CD4-positive, alpha-beta T cell (primary cell): ENCODE measurements around the gene GABRB1. TPM values are rescaled to one million over a fixed set of nuclear protein-coding genes. Genes with fewer than 3 reads are reported as not detected.

ENCODE experiments used
- ATAC-seq: fragments of 200-7000 bp; cut with Tn5 transposase; one replicate; pipeline ENCODE4 v1.10.0; 2022; ENCODE audit warnings: mild to moderate bottlenecking; ENCODE audit not compliant: poor library complexity
- CTCF ChIA-PET: fragments of 350-600 bp; sonication (Branson Sonifier 250); formaldehyde crosslinking; loops from one replicate; lab custom pipeline; 2021; ENCODE audit warnings: antibody characterized with exemption, inconsistent platforms; lab: Charles Lee
- POLR2A ChIA-PET: fragments of 350-600 bp; sonication (Branson Sonifier 250); formaldehyde crosslinking; loops from one replicate; lab custom pipeline; 2021; ENCODE audit warnings: antibody characterized with exemption, inconsistent platforms; lab: Charles Lee
- DNase-seq, 14 experiments: peaks; one replicate each; pipeline ENCODE4 v3.0.0-alpha.2; 2013 to 2020; ENCODE audit warnings: mixed read lengths in 2 of 14
- H3K27ac ChIP-seq, 2 donors: one replicate each; pipeline versions ENCODE4 v1.5.1 to v1.7.0; 2013; ENCODE audit warnings: low read length in 2 of 2, low read depth in 1 of 2, mild to moderate bottlenecking in 1 of 2
- H3K27me3 ChIP-seq, 2 experiments: 1 replicate in 1 of 2; 2 replicates in 1 of 2; pipeline versions ENCODE4 v1.6.1 to v1.7.0; 2013; ENCODE audit warnings: low read length in 2 of 2, control low read depth in 1 of 2, mild to moderate bottlenecking in 1 of 2, moderate library complexity in 1 of 2; ENCODE audit not compliant: insufficient read depth in 2 of 2, control insufficient read depth in 1 of 2
- H3K36me3 ChIP-seq: one replicate; pipeline ENCODE4 v1.6.1; 2013; ENCODE audit warnings: low read length, control low read depth; ENCODE audit not compliant: insufficient read depth
- H3K4me1 ChIP-seq: one replicate; pipeline ENCODE4 v1.6.1; 2013; ENCODE audit warnings: low read length, control low read depth; ENCODE audit not compliant: insufficient read depth
- H3K4me3 ChIP-seq: one replicate; pipeline ENCODE4 v1.5.1; 2013; ENCODE audit warnings: mild to moderate bottlenecking, low read length, moderate library complexity
- H3K9me3 ChIP-seq, 2 experiments: 1 replicate in 1 of 2; 2 replicates in 1 of 2; pipeline versions ENCODE4 v1.6.1 to v1.7.0; 2013; ENCODE audit warnings: low read length in 2 of 2, mild to moderate bottlenecking in 2 of 2, control low read depth in 1 of 2, moderate library complexity in 1 of 2; ENCODE audit not compliant: control insufficient read depth in 1 of 2, insufficient read depth in 1 of 2
- H3K27ac Mint-ChIP-seq: one replicate; pipeline ENCODE4 v1.8.0; 2020; ENCODE audit warnings: mixed read lengths
- H3K27me3 Mint-ChIP-seq: one replicate; pipeline ENCODE4 v1.8.0; 2021; ENCODE audit warnings: mixed read lengths
- H3K36me3 Mint-ChIP-seq: one replicate; pipeline ENCODE4 v1.8.0; 2021; ENCODE audit warnings: low read depth, mixed read lengths
- H3K4me1 Mint-ChIP-seq: one replicate; pipeline ENCODE4 v1.8.0; 2021; ENCODE audit warnings: low read depth, mixed read lengths
- H3K4me3 Mint-ChIP-seq: one replicate; pipeline ENCODE4 v1.8.0; 2020; ENCODE audit warnings: mild to moderate bottlenecking, mixed read lengths
- H3K9me3 Mint-ChIP-seq: one replicate; pipeline ENCODE4 v1.8.0; 2020; ENCODE audit warnings: mixed read lengths
- CTCF ChIP-seq: fragments of 200-600 bp; IDR thresholded peaks from one replicate; pipeline ENCODE4 v1.8.0; 2022; ENCODE audit warnings: antibody characterized with exemption, mild to moderate bottlenecking
- intact Hi-C, 2 experiments: fragments of 100-400 bp; cut with DNase I in 1 of 2; cut with micrococcal nuclease in 1 of 2; formaldehyde crosslinking; loops; one replicate each; pipeline versions ENCODE4 v1.15.1 to v1.9.0; 2023 to 2025; cut with DNase I, micrococcal nuclease
- total RNA-seq, 174 experiments: library from RNA in 2 of 174; stranded (reverse) in 2 of 174; gene quantifications; one replicate each; pipeline ENCODE4 v1.2.3 and lab custom pipeline; 2021 to 2026

GABRB1 gene
- total RNA-seq, 2 experiments from 2014 or later = not detected

- Histone ChIP-seq H3K36me3 (no peaks in the 10 kb centered on the region), H3K27ac (no peak overlapping the region), H3K27me3 (peaks cover 3% of the 10 kb centered on the region in 2 experiments), H3K9me3 (no peaks in the 10 kb centered on the region), H3K4me3 (no peak overlapping the region), H3K4me1 (no peaks in the 10 kb centered on the region)
- intact Hi-C loops = no loop called here
- Mint-ChIP-seq H3K27ac (no peak overlapping the region), H3K4me3 (no peak overlapping the region), H3K4me1 (no peaks in the 10 kb centered on the region), H3K36me3 (no peaks in the 10 kb centered on the region), H3K27me3 (peaks cover 37% of the 10 kb centered on the region), H3K9me3 (no peaks in the 10 kb centered on the region)
- ChIA-PET CTCF (no interaction called here), POLR2A (no interaction called here)
- no peak for TF ChIP-seq CTCF
- ATAC-seq = no peak
- DNase-seq = no peak
Observed at GRCh38 chr4:47337893-47338292, 306.5 kb downstream of the GABRB1 start.

- intact Hi-C loops = no loop called here
- no peak overlapping the region for H3K4me3 Mint-ChIP-seq
- no peak overlapping the region for H3K27ac Mint-ChIP-seq
- no peaks in the 10 kb centered on the region for H3K4me1 Mint-ChIP-seq
- no peak overlapping the region for H3K27ac ChIP-seq
- no peaks in the 10 kb centered on the region for H3K36me3 ChIP-seq
- no peak for ATAC-seq
- H3K4me3 ChIP-seq = no peak overlapping the region
- no peaks in the 10 kb centered on the region for H3K9me3 Mint-ChIP-seq
- H3K9me3 ChIP-seq = no peaks in the 10 kb centered on the region
- H3K27me3 Mint-ChIP-seq = peaks cover 24% of the 10 kb centered on the region
- H3K36me3 Mint-ChIP-seq = no peaks in the 10 kb centered on the region
- ChIA-PET CTCF (no interaction called here), POLR2A (no interaction called here)
- H3K27me3 ChIP-seq = peaks cover 3% of the 10 kb centered on the region in 2 experiments
- no peak for DNase-seq
- TF ChIP-seq CTCF = no peak
- H3K4me1 ChIP-seq = no peaks in the 10 kb centered on the region
Observed at GRCh38 chr4:47340914-47341313, 309.5 kb downstream of the GABRB1 start.

- no peak overlapping the region for H3K4me3 ChIP-seq
- Mint-ChIP-seq H3K9me3 (no peaks in the 10 kb centered on the region), H3K36me3 (no peaks in the 10 kb centered on the region), H3K4me1 (no peaks in the 10 kb centered on the region), H3K4me3 (no peak overlapping the region), H3K27ac (no peak overlapping the region), H3K27me3 (peaks cover 14% of the 10 kb centered on the region)
- DNase-seq (no peak), ATAC-seq (no peak)
- no peak for TF ChIP-seq CTCF
- no peaks in the 10 kb centered on the region for H3K9me3 ChIP-seq
- no peaks in the 10 kb centered on the region for H3K4me1 ChIP-seq
- H3K27me3 ChIP-seq = no peaks in the 10 kb centered on the region
- intact Hi-C loops = no loop called here
- CTCF ChIA-PET = no interaction called here
- POLR2A ChIA-PET = no interaction called here
- no peaks in the 10 kb centered on the region for H3K36me3 ChIP-seq
- no peak overlapping the region for H3K27ac ChIP-seq
Observed at GRCh38 chr4:47342796-47343195, 311.4 kb downstream of the GABRB1 start.
